A549 treated with CORT108297 at 1 μM for 4 hours (cell line): ENCODE data around the gene COASY. TPM values are rescaled to one million over a fixed set of nuclear protein-coding genes. Genes with fewer than 3 reads are reported as not detected.

Experiments
- total RNA-seq: library from RNA; stranded (reverse); fragments of 200-300 nt; extraction: Qiagen RNA extraction; gene quantifications from 5 replicates; pipeline ENCODE4 v1.2.3, GENCODE V29; 2022

Gene COASY
- 108 to 136 TPM (median 132 TPM) in 5 replicates for total RNA-seq

DNA sequence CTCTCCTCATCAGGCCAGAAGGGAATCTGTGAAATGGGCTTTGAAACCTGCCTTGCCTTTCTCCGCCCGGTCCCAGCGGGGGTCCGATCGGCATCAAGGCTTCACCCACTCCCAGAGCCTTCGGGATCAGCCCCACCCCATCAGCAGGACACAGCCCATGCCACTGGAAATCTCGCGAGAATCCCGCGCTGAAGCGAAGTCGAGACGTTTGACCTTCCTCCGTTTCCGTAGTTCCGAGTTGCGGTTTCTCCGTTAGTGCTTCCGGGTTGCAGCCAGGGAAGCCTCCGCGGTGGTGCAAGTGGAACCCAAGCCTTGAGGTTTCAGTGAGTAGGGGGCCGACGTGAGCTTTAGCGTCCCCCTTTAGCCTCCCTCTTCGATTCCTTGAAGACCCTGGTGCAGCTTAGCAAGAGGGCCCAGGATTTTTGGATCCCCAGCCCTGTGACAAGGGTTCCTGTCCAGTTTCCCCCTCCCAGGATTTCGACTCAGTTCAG is at the start of gene COASY:
COASY (plus strand) TSS at position 252 of the 491 bp plus-strand sequence. CDS start 475 bp downstream, outside the sequence.

GRCh38 chr17:42536048-42536371 is 25.9 kb upstream of the COASY start, which contains the start of gene NAGLU:
TSS of gene NAGLU (plus strand) at chr17:42536241. CDS start at chr17:42536273, 32 bp downstream.

GRCh38 chr17:42552736-42553135 is 9.2 kb upstream of the COASY start, which contains the start of gene HSD17B1:
TSS of gene HSD17B1 (plus strand) at chr17:42552923. CDS start at chr17:42552934, 11 bp downstream.

DNA sequence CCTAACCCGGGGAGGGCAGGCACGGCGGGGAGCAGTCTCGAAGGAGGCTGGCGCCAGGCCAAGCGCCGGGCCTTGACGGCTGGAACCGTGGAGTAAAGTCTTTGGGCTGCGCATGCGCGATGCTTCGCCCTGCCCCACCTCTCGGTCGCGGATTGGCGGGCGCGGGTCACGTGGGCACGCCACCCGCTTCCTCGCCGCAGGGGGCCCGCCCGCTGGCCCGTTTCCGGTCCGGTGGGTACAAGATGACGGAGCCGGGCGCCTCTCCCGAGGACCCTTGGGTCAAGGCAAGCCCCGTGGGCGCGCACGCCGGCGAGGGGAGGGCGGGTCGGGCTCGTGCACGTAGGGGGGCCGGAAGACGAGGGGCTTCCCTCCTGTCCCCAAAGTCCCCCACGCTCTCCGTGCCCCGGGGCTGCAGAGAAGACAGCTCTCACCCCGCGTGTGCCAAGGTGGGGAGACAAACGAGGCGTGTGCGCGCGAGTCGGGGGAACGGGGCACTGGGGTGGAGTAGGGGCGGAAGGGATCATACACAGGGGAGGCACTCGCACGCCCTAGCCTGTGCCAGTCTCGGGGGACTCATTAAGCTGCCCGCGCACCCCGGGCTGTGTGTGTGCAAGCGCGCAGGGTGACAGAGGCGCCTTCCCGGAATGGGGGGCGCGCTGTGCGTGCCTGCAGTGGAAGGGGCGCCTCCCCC is 5.1 kb downstream of the COASY start, which contains the start of gene MLX:
MLX (plus strand) TSS at position 218 of the 691 bp plus-strand sequence; CDS start at position 243, 25 bp downstream.

GRCh38 chr17:42577532-42578281 is 15.8 kb downstream of the COASY start, which contains the start of gene PSMC3IP:
TSS of gene PSMC3IP (minus strand) at chr17:42577729. CDS start at chr17:42577686, 43 bp downstream.

GRCh38 chr17:42609182-42609813 is 47.4 kb downstream of the COASY start, which contains the start of the genes RETREG3 and TUBG1:
TSS of gene RETREG3 (minus strand) at chr17:42609374. CDS start at chr17:42609324, 50 bp downstream.
TSS of gene TUBG1 (plus strand) at chr17:42609683. CDS start at chr17:42609738, 55 bp downstream.

Other genes with a start within 250 kb of the COASY start
- 72.7 to 81.7 TPM (median 77.8 TPM) in 5 replicates for gene STAT3, start 173.7 kb upstream of the COASY start, total RNA-seq
- gene CAVIN1, start 138.9 kb upstream of the COASY start, total RNA-seq = 416 to 511 TPM (median 450 TPM) in 5 replicates
- gene ATP6V0A1, start 103.3 kb upstream of the COASY start, total RNA-seq = 37.0 to 51.0 TPM (median 43.6 TPM) in 5 replicates
- 29.5 to 51.1 TPM (median 46.9 TPM) in 5 replicates for gene NAGLU, start 25.9 kb upstream of the COASY start, total RNA-seq
- gene HSD17B1, start 9.2 kb upstream of the COASY start, total RNA-seq = 0.75 to 1.6 TPM (median 1.5 TPM) in 5 replicates
- 53.9 to 64.8 TPM (median 59.1 TPM) in 5 replicates for gene MLX, start 5.0 kb downstream of the COASY start, total RNA-seq
- gene PSMC3IP, start 15.6 kb downstream of the COASY start, total RNA-seq = 35.6 to 42.2 TPM (median 38.0 TPM) in 5 replicates
- gene RETREG3, start 47.2 kb downstream of the COASY start, total RNA-seq = 26.7 to 31.4 TPM (median 27.6 TPM) in 5 replicates
- gene TUBG1, start 47.5 kb downstream of the COASY start, total RNA-seq = 134 to 165 TPM (median 149 TPM) in 5 replicates
- gene TUBG2, start 97.1 kb downstream of the COASY start, total RNA-seq = 18.7 to 28.7 TPM (median 25.2 TPM) in 5 replicates
- gene PLEKHH3, start 114.8 kb downstream of the COASY start, total RNA-seq = 13.0 to 22.6 TPM (median 19.9 TPM) in 5 replicates
- 0.27 to 0.56 TPM (median 0.40 TPM) in 5 replicates for gene CCR10, start 119.7 kb downstream of the COASY start, total RNA-seq
- gene CNTNAP1, start 120.4 kb downstream of the COASY start, total RNA-seq = 4.9 to 7.4 TPM (median 6.8 TPM) in 5 replicates
- 9.9 to 13.1 TPM (median 11.4 TPM) in 5 replicates for gene EZH1, start 182.9 kb downstream of the COASY start, total RNA-seq
- gene RAMP2, start 199.1 kb downstream of the COASY start, total RNA-seq = 0.75 to 1.2 TPM (median 1.1 TPM) in 5 replicates
- gene VPS25, start 211.3 kb downstream of the COASY start, total RNA-seq = 122 to 140 TPM (median 127 TPM) in 5 replicates
- gene WNK4, start 218.5 kb downstream of the COASY start, total RNA-seq = 0.58 to 1.4 TPM (median 1.3 TPM) in 5 replicates
- 123 to 146 TPM (median 132 TPM) in 5 replicates for gene COA3, start 236.6 kb downstream of the COASY start, total RNA-seq
- gene CNTD1, start 236.7 kb downstream of the COASY start, total RNA-seq = 0.05 to 0.17 TPM (median 0.07 TPM) in 4 of 5 replicates, not detected in the other